ENCODE data around the gene SLC9A6. TPM values are rescaled to one million over a fixed set of nuclear protein-coding genes. Genes with fewer than 3 reads are reported as not detected.

SLC9A6 gene
- total and polyA plus RNA-seq, 9 of the 15 experiments (the other 6 are each of a cell fraction or from before 2014, with no cell fraction given) = 3.7 to 13.9 (median 9.9) TPM

DNA sequence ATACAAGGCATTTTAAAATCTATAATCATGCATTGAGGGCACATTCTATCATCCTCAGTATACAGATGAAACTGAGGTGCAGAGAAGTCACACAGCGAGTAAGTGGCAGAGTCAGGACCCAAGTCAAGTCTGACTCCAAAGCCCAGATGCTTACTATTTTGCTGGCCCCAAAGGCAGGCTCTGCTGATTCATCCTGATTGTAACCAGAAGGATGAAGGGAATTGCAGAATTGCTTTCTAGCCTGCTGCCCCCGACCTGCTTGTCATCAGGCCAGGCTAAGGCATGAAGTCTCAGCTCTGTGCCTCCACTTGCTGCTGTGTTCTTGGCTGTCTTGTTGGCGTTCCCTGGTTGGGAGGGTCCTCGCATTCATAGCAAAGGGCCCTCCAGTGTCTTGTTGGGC, 62.7 kb downstream of the SLC9A6 start:
- DNase-seq (ENCODE audit: extremely low read depth in 1 of 4, low spot score in 3 of 4) = no peak
- Histone ChIP-seq H3K4me1 (replicated peaks in 1 of 2; ENCODE audit: control insufficient read depth in 2 of 2, insufficient read depth in 2 of 2, low read length in 2 of 2) (no peaks in the 10 kb centered on the region), H3K27ac (ENCODE audit: extremely low read depth, low read depth, low read length) (no peak overlapping the region), H3K27me3 (ENCODE audit: control insufficient read depth in 2 of 2, insufficient read depth in 2 of 2, low read length in 2 of 2) (peaks cover 2 to 8% of the 10 kb centered on the region in 2 experiments; a peak in 3 of 5 replicates), H4K20me1 (replicated peaks; ENCODE audit: control insufficient read depth, insufficient read depth, low read length) (no peaks in the 10 kb centered on the region), H3K9me1 (ENCODE audit: control insufficient read depth, insufficient read depth, low read length) (no peaks in the 10 kb centered on the region), H3K36me3 (ENCODE audit: control insufficient read depth, insufficient read depth, low read length) (peaks cover 7% of the 10 kb centered on the region; the same call in 1 of the 3 replicates), H3K4me2 (ENCODE audit: insufficient read depth, low read length) (no peak overlapping the region), H3K79me2 (ENCODE audit: control insufficient read depth, insufficient read depth, low read length) (no peaks in the 10 kb centered on the region), H3K4me3 (no peak overlapping the region), H3K9me3 (replicated peaks; ENCODE audit: control insufficient read depth, insufficient read depth, low read depth, low read length) (no peaks in the 10 kb centered on the region), H2AFZ (ENCODE audit: low read depth, low read length) (no peak overlapping the region), H3K9ac (ENCODE audit: insufficient read depth in 1 of 2, low read depth in 2 of 2, low read length in 2 of 2) (no peak overlapping the region)
- no TSS peak for BruUV-seq (replicated peaks)
- intact Hi-C loops (cut with micrococcal nuclease) = no loop called here
- ChIA-PET POLR2A (no interaction called here), CTCF (ENCODE audit: low intra/inter-chr PET ratio) (no interaction called here)
- WGBS (ENCODE audit: insufficient coverage, low coverage, missing lambda C conversion rate) = 10% methylated on average over 2 of the region's 4 CpGs
- no peak for TF ChIP-seq ILK (tag; IDR thresholded peaks at IDR 0.05; ENCODE audit: borderline replicate concordance, low read depth)
- no peak for TF ChIP-seq ZNF57 (CRISPR knock-in tag; IDR thresholded peaks at IDR 0.05)
- TF ChIP-seq PHF21A (IDR thresholded peaks at IDR 0.05; ENCODE audit: borderline replicate concordance, low read depth) = no peak
- TF ChIP-seq KLF1 (tag; IDR thresholded peaks at IDR 0.05) = no peak
- no peak for TF ChIP-seq RNF2 (IDR thresholded peaks at IDR 0.05)
- no peak for TF ChIP-seq EHMT2 (IDR thresholded peaks at IDR 0.05)
- TF ChIP-seq, protein P1, sequence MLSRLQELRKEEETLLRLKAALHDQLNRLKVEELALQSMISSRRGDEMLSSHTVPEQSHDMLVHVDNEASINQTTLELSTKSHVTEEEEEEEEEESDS (CRISPR knock-in tag; IDR thresholded peaks at IDR 0.05) = no peak
- TF ChIP-seq MTA2 (IDR thresholded peaks at IDR 0.05; ENCODE audit: low read depth) = no peak
- no peak for FAIRE-seq
- in situ Hi-C loops (cut with MboI) = loop anchor here (25.0 kb wide), 2 partner anchors 114 to 639 kb away; no protein-coding TSS in a partner anchor
- ATAC-seq = no peak

Data from K562 (cell line).